Measurements from ENCODE around the gene BRD3OS. TPM values are rescaled to one million over a fixed set of nuclear protein-coding genes. Genes with fewer than 3 reads are reported as not detected.
A peak's percentile ranks its signal among the peaks of the same experiment; 100 is the strongest.

The BRD3OS gene
- total and polyA plus RNA-seq, 2 experiments from 2014 or later, result 18.6 to 32.3 TPM

DNA sequence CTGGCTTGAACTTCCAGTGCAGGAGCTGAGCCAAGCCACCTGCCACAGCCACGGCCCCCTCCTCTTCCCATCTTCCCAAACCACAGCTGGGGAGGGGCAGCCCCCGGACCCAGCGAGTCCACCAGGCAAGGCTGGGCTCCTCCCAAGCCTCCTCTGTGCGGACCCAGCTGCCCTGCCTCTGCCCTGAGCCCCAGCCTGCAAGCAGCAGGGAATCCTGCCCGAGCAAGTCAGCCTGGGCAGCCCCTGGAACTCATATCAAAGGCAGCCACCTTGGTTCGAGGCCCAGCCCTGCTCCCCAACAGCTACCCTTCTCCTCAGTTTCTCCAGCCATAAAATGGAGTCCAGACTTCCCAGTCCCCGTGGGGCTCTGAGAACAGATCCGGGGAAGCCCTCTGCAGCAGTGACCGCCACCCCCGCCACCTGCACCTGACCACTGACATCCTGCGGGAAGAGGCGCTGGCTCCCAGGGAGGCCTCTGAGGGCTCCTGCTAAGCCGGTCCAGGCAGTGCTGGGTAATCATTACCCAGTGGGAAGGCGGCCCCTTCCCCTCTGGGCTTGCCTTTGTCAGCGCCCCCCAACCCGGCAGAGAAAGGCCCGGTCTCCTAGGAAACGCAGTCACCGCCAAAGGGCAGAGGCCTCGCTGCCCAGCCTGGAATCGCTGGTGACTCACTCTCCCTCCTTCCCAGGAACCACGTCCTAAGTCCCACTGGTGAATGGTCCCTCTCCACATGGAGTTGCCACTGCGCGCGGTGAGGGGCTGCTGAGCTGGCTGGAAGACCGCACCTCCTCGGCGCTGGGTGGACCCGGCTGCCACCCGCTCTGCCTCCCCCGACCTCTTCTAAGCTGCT lies 34.7 kb upstream of the BRD3OS start:
- no peaks in the 10 kb centered on the region for H3K36me3 ChIP-seq
- H3K9me3 ChIP-seq (ENCODE audit: low read depth), result no peaks in the 10 kb centered on the region
- TF ChIP-seq, protein P1, sequence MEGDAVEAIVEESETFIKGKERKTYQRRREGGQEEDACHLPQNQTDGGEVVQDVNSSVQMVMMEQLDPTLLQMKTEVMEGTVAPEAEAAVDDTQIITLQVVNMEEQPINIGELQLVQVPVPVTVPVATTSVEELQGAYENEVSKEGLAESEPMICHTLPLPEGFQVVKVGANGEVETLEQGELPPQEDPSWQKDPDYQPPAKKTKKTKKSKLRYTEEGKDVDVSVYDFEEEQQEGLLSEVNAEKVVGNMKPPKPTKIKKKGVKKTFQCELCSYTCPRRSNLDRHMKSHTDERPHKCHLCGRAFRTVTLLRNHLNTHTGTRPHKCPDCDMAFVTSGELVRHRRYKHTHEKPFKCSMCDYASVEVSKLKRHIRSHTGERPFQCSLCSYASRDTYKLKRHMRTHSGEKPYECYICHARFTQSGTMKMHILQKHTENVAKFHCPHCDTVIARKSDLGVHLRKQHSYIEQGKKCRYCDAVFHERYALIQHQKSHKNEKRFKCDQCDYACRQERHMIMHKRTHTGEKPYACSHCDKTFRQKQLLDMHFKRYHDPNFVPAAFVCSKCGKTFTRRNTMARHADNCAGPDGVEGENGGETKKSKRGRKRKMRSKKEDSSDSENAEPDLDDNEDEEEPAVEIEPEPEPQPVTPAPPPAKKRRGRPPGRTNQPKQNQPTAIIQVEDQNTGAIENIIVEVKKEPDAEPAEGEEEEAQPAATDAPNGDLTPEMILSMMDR (IDR thresholded peaks at IDR 0.05; ENCODE audit: low read depth, low read length), result no peak
- H3K27ac ChIP-seq, result no peak overlapping the region
- peaks cover 5% of the 10 kb centered on the region for H3K4me1 ChIP-seq (ENCODE audit: low read depth)
- peak overlapping the region; percentile 91 for H3K4me3 ChIP-seq
- no peaks in the 10 kb centered on the region for H3K27me3 ChIP-seq
- peak; percentile 40 to 70 for DNase-seq (ENCODE audit: low read depth in 1 of 2, low spot score in 1 of 2)

GRCh38 chr9:133991214-133991921 lies 33.9 kb upstream of the BRD3OS start:
- H3K36me3 ChIP-seq, result no peaks in the 10 kb centered on the region
- TF ChIP-seq, protein P1 (IDR thresholded peaks at IDR 0.05; ENCODE audit: low read depth, low read length), result no peak
- H3K27me3 ChIP-seq, result no peaks in the 10 kb centered on the region
- no peaks in the 10 kb centered on the region for H3K9me3 ChIP-seq (ENCODE audit: low read depth)
- no peak overlapping the region for H3K27ac ChIP-seq
- H3K4me1 ChIP-seq (ENCODE audit: low read depth), result peaks cover 5% of the 10 kb centered on the region
- DNase-seq (ENCODE audit: low read depth in 1 of 2, low spot score in 1 of 2), result peak in 1 of 2 donors; percentile 16
- peak overlapping the region; percentile 91 for H3K4me3 ChIP-seq

- TF ChIP-seq, protein P1 (IDR thresholded peaks at IDR 0.05; ENCODE audit: low read depth, low read length), result no peak
- Histone ChIP-seq H3K4me1 (ENCODE audit: low read depth) (peaks cover 5% of the 10 kb centered on the region), H3K27ac (no peak within 1 kb of the TSS)
Observed at GRCh38 chr9:133991964-133992779, 33.1 kb upstream of the BRD3OS start, which contains the start of gene VAV2. Gene VAV2 (minus strand): TSS chr9:133992324. CDS start chr9:133992278, 46 bp downstream.

DNA sequence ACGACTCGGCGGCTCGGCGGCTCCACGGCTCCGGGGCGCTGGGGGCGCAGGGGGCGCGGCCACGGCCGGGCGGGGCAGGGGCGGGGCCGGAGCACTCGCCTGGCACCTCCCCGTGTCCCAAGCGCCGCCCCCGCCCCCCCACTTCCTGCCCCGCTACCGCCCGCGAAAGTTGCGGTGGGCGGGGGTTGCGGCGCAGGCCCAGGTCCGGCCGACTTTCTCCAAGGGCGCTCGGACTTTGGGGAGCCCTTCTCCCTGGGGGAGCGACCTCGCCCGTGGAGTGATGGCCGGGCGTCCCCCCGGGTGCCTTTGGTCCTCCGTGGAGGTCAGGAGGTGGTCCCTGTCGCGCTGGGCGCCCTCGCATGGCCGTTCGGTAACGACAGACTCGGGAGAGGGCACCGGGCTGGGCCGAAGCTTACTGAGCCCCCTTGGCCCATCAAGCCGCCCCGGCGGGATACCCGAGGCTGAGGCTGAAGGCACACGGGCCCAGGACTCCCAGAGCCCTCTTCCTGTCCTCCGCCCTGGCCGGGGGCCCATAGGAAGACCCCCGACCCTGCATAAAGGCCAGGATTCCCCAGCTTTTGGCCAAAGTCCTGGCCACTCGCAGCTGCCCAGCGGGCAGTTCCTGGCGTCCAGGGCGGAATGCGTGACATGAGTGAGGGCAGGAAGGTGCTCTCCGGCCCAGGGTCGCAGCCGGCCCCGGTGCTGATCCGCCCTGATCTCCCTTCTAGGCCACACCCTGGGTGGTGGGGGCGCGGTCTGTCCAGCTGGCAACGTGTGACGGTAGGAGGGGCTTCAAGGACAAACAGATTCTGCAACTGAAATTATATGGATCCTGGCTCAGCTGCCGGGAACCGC lies 32.3 kb upstream of the BRD3OS start:
- Histone ChIP-seq H3K27me3 (no peaks in the 10 kb centered on the region), H3K9me3 (ENCODE audit: low read depth) (no peaks in the 10 kb centered on the region), H3K4me1 (ENCODE audit: low read depth) (peaks cover 5% of the 10 kb centered on the region), H3K36me3 (no peaks in the 10 kb centered on the region), H3K27ac (no peak overlapping the region), H3K4me3 (peak overlapping the region; percentile 91)
- TF ChIP-seq, protein P1 (IDR thresholded peaks at IDR 0.05; ENCODE audit: low read depth, low read length), result peak; percentile 48
- peak; percentile 80 to 92 for DNase-seq (ENCODE audit: low read depth in 1 of 2, low spot score in 1 of 2)

More at GRCh38 chr9:133991964-133992779, 33.1 kb upstream of the BRD3OS start, which contains the start of gene VAV2:
- Histone ChIP-seq H3K4me3 (peak within 1 kb of the TSS; percentile 91), H3K36me3 (no peaks in the 10 kb centered on the region), H3K27me3 (no peaks in the 10 kb centered on the region), H3K9me3 (ENCODE audit: low read depth) (no peaks in the 10 kb centered on the region)
- peak; percentile 72 for DNase-seq (ENCODE audit: low read depth in 1 of 2, low spot score in 1 of 2)
